Measurements from ENCODE around the gene C3.
"Not testable (repeated sequence)": the region's sequence is repeated elsewhere in the genome, so short reads cannot be mapped to it uniquely, and the experiment has no call there.

C3 gene

GRCh38 chr19:6712231-6712630 lies 8.2 kb downstream of the C3 start:
- DNase-seq: no peak

GRCh38 chr19:6711605-6712004 lies 8.8 kb downstream of the C3 start:
- no peak for DNase-seq

- DNase-seq: no peak
Observed at GRCh38 chr19:6711078-6711361, 9.4 kb downstream of the C3 start.

- no peak for DNase-seq
Observed at GRCh38 chr19:6710273-6711077, 10.0 kb downstream of the C3 start.

- DNase-seq: no peak
Observed at GRCh38 chr19:6709549-6709948, 10.9 kb downstream of the C3 start.

- DNase-seq: not testable (repeated sequence)
Observed at GRCh38 chr19:6708913-6709312, 11.5 kb downstream of the C3 start.

- DNase-seq: no peak
Observed at GRCh38 chr19:6708346-6708745, 12.1 kb downstream of the C3 start.

GRCh38 chr19:6707658-6708018 lies 12.8 kb downstream of the C3 start:
- DNase-seq: no peak

GRCh38 chr19:6707011-6707657 lies 13.3 kb downstream of the C3 start:
- DNase-seq: no peak

- no peak for DNase-seq
Observed at GRCh38 chr19:6706633-6706958, 13.9 kb downstream of the C3 start.

GRCh38 chr19:6705931-6706632 lies 14.4 kb downstream of the C3 start:
- DNase-seq: no peak

GRCh38 chr19:6700586-6701316 lies 19.7 kb downstream of the C3 start:
- no peak for DNase-seq

- DNase-seq: no peak
Observed at GRCh38 chr19:6699935-6700334, 20.5 kb downstream of the C3 start.

- no peak for DNase-seq
Observed at GRCh38 chr19:6697291-6697690, 23.2 kb downstream of the C3 start.

- no peak for DNase-seq
Observed at GRCh38 chr19:6696239-6696820, 24.1 kb downstream of the C3 start.

- no peak for DNase-seq
Observed at GRCh38 chr19:6694147-6694815, 26.2 kb downstream of the C3 start.

- no peak for DNase-seq
Observed at GRCh38 chr19:6693681-6694080, 26.8 kb downstream of the C3 start.

GRCh38 chr19:6693056-6693471 lies 27.4 kb downstream of the C3 start:
- DNase-seq: no peak

GRCh38 chr19:6692027-6692426 lies 28.4 kb downstream of the C3 start:
- DNase-seq: no peak

- no peak for DNase-seq
Observed at GRCh38 chr19:6691342-6691741, 29.1 kb downstream of the C3 start.

- no peak for DNase-seq
Observed at GRCh38 chr19:6690160-6690885, 30.1 kb downstream of the C3 start.

GRCh38 chr19:6687114-6687513 lies 33.3 kb downstream of the C3 start:
- DNase-seq: no peak

Data from activated effector memory CD4-positive, alpha-beta T cell treated with anti-CD3 and anti-CD28 coated beads, Interleukin-2, amount 50 U/mL, for 16 hours (primary cell).